ENCODE data around the gene NOTCH1.

DNA sequence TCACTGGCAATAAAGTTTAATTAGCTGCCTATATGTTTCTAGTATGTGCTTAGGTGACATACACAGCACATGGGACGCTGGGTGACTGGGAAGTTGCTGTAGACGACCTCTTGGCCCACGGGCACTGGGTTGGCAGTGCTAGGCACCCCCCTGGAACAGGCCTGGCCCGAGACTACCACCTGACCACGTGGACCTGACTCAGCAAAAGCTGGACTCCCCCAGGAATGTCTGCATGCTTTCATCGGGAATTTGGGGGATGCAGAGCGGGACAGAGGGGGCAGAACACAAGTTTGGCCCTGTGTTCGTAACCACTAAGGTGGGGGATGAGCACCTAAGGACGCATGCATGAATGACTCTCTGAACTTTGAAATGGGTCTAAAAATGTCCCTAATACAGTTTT is 89.6 kb downstream of the NOTCH1 start:
- TF ChIP-seq TCF7 (CRISPR knock-in tag; IDR thresholded peaks at IDR 0.05; ENCODE audit: low read depth), result no peak
- TF ChIP-seq ZNF232 (CRISPR knock-in tag; IDR thresholded peaks at IDR 0.05), result no peak
- TF ChIP-seq, protein P1, sequence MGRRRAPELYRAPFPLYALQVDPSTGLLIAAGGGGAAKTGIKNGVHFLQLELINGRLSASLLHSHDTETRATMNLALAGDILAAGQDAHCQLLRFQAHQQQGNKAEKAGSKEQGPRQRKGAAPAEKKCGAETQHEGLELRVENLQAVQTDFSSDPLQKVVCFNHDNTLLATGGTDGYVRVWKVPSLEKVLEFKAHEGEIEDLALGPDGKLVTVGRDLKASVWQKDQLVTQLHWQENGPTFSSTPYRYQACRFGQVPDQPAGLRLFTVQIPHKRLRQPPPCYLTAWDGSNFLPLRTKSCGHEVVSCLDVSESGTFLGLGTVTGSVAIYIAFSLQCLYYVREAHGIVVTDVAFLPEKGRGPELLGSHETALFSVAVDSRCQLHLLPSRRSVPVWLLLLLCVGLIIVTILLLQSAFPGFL (CRISPR knock-in tag; IDR thresholded peaks at IDR 0.05; ENCODE audit: borderline replicate concordance), result no peak
- TF ChIP-seq FOXP1 (CRISPR knock-in tag; IDR thresholded peaks at IDR 0.05; ENCODE audit: borderline replicate concordance), result no peak
- TF ChIP-seq RELA (CRISPR knock-in tag; IDR thresholded peaks at IDR 0.05; ENCODE audit: borderline replicate concordance), result no peak
- TF ChIP-seq ATF1 (CRISPR knock-in tag; IDR thresholded peaks at IDR 0.05), result no peak
- TF ChIP-seq, protein P2, sequence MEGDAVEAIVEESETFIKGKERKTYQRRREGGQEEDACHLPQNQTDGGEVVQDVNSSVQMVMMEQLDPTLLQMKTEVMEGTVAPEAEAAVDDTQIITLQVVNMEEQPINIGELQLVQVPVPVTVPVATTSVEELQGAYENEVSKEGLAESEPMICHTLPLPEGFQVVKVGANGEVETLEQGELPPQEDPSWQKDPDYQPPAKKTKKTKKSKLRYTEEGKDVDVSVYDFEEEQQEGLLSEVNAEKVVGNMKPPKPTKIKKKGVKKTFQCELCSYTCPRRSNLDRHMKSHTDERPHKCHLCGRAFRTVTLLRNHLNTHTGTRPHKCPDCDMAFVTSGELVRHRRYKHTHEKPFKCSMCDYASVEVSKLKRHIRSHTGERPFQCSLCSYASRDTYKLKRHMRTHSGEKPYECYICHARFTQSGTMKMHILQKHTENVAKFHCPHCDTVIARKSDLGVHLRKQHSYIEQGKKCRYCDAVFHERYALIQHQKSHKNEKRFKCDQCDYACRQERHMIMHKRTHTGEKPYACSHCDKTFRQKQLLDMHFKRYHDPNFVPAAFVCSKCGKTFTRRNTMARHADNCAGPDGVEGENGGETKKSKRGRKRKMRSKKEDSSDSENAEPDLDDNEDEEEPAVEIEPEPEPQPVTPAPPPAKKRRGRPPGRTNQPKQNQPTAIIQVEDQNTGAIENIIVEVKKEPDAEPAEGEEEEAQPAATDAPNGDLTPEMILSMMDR (IDR thresholded peaks at IDR 0.05), result no peak
- TF ChIP-seq CBFB (CRISPR knock-in tag; IDR thresholded peaks at IDR 0.05; ENCODE audit: low read depth), result no peak

Data from WTC11 (cell line).